Dermis blood vessel endothelial cell (primary cell): ENCODE data around the gene SLC5A2. TPM values are rescaled to one million over a fixed set of nuclear protein-coding genes. Genes with fewer than 3 reads are reported as not detected.
"Not testable (repeated sequence)": the region's sequence is repeated elsewhere in the genome, so short reads cannot be mapped to it uniquely, and the experiment has no call there.

Experiments
- DNase-seq: peaks from one replicate; pipeline ENCODE4 v3.0.0; 2010
- total RNA-seq: library from RNA; depleted of rRNA; stranded (reverse); fragments of >200 nt; gene quantifications from 2 replicates; pipeline ENCODE4 v1.2.3, GENCODE V29; 2014

SLC5A2 gene
- total RNA-seq, 1 donor from 2014 or later, result not detected

DNA sequence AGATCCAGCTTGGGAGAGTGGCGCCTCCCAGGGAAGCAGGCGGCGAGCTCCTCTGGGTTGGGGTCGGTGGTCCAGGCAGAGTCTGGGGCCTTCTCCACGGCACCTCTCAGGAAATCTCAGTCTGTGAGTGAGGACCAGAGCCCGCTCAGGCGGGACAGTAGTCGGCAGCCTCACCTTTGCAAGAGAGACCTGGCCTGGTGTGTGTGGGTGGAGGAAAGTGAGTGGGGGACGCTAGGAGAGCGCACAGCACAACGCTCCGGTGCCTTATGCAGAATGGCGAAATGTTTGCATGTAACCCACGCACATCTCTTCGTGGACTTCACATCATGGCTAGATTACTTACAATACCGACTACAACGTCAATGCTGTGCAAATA is 47.0 kb downstream of the SLC5A2 start:
- DNase-seq, result no peak

- DNase-seq, result no peak
Observed at GRCh38 chr16:31530405-31530804, 47.5 kb downstream of the SLC5A2 start.

DNA sequence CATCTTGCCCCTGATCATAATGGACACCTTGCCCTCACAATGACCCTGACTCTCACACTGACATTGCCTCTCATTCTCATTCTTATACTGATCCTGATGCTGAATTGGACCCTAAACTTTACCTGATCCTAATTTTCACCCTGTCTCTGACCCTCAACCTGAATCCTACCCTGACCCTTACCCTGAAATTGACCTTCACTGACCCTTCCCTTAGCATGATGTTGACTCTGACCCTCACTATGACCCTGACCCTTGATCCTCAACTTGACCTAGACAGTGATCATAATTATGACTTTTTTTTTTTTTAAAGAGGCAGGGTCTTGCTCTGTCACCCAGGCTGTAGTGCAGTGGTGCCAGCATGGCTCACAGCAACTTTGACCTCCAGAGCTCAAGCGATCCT is 48.2 kb downstream of the SLC5A2 start:
- DNase-seq, result no peak

DNA sequence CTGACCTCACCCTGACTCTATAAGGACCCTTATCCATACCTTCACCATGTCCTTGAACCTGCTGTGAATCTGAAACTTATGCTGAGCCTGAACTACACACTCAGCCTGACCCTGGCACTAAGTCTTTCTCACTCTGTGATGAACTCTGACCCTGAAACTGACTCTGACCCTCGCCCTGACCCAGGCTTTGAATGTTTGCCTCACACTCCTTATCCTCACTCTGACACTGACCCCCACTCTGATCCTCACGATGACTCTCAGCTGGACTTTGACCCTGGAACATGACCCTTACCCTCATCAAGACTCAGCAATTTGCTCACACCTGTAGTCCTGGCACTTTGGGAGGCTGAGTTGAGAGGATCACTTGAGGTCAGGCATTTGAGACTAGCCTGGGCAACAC is 49.2 kb downstream of the SLC5A2 start:
- DNase-seq, result no peak

DNA sequence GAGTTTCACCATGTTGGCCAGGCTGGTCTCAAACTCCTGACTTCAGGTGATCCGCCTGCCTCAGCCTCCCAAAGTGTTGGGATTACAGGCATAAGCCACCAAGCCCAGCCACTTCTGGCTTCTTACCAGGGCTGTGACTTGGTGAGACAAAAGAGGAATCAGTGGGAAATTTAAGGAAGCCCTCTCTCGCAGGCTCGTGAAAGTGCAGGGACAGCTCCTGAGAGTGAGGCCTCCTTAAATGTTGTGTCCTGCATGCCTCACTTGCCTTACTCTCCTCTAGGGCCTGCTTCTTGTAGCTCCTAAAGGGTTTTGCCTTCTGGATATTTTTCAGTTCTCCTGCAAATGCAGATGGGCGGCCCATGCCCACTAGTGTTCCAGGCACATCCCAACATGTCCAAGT is 50.0 kb downstream of the SLC5A2 start:
- DNase-seq, result no peak

DNA sequence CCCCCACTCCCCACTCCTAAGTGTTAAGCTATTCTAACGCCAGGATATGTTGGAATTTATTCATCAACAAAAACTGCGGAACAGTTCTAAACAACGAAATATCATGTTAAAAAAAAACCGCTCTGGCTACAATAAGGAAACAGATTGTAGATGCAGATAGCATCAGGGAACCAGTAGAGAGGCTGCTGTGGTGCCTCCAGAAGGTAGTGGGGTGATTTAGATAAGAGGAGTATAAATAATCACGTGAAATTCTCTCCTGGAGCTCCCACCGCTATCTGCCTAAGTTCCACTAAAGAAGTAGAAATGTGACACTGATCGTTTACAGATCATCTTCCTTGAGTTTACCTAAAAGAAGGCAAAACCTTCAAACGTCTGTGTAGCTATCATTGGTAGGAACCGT is 52.8 kb downstream of the SLC5A2 start:
- peak; percentile 11 for DNase-seq

DNA sequence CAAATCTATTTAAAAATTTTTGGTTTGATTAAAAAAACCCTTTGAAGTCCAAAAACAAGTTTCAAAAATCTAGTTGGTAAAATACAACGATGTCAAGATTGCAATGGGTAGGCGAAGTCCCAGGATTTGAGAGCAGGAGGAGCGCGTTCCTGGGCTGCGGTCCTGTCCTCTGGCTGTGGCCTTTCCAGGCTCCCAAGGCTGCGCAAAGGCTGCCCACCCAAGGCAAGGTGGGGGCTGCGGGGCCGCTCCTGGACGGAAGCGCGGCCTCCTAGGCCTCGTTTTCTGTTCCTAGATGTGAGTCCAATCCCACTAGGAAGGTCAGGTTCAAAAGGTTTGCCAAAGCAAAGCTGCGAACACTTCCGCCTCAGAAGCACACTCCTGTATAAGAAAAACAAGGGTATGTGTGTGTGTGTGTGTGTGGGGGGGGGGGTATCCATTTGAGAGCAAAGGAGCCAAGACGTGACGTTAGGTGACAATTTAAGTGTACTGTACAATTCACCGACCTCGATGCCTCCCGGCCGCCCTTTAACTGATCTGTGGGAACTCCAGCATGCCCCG is 54.0 kb downstream of the SLC5A2 start:
- no peak for DNase-seq

GRCh38 chr16:31537362-31538242 is 54.7 kb downstream of the SLC5A2 start:
- no peak for DNase-seq

DNA sequence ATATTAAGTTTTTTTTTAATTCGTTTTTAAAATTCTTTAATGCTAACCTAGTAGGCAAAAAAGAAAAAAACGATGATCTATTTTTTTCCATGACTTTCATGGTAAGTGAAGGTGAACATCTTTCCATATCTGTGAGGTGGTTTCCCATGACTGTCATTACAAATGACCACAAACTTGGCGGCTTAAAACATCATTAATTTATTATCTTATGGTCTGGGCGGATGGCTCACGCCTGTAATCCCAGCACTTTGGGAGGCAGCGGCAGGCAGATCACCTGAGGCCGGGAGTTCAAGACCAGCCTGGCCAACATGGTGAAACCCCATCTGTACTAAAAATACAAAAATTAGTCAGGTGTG is 55.3 kb downstream of the SLC5A2 start:
- not testable (repeated sequence) for DNase-seq

DNA sequence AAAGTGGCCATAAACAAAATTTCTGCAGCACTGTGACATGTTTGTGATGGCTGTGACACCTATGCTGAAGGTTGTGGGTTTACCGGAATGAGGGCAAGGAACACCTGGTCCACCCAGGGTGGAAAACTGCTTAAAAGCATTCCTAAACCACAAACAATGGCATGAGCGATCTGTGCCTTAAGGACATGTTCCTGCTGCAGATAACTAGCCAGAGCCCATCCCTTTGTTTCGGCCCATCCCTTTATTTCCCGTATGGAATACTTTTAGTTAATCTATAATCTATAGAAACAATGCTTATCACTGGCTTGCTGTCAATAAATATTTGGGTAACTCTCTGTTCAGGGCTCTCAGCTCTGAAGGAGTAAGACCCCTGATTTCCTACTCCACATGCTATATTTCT is 56.8 kb downstream of the SLC5A2 start:
- DNase-seq, result not testable (repeated sequence)

Other genes with a start within 250 kb of the SLC5A2 start
- gene ITGAM, start 223.1 kb upstream of the SLC5A2 start, total RNA-seq, result 0.34 TPM in 1 of 2 replicates, not detected in the other
- gene ITGAX, start 127.9 kb upstream of the SLC5A2 start, total RNA-seq, result 0.14 and 0.34 TPM in 2 replicates
- gene ITGAD, start 89.8 kb upstream of the SLC5A2 start, total RNA-seq, result not detected in 2 replicates
- gene COX6A2, start 54.8 kb upstream of the SLC5A2 start, total RNA-seq, result not detected in 2 replicates
- 0.05 and 0.17 TPM in 2 replicates for gene ZNF843, start 40.3 kb upstream of the SLC5A2 start, total RNA-seq
- 26.4 and 29.8 TPM in 2 replicates for gene ARMC5, start 23.6 kb upstream of the SLC5A2 start, total RNA-seq
- gene TGFB1I1, start 11.0 kb upstream of the SLC5A2 start, total RNA-seq, result 37.4 and 51.2 TPM in 2 replicates
- gene RUSF1, start 25.3 kb downstream of the SLC5A2 start, total RNA-seq, result 39.3 and 65.6 TPM in 2 replicates
- gene AHSP, start 44.8 kb downstream of the SLC5A2 start, total RNA-seq, result not detected in 2 replicates